WTC11 (cell line): ENCODE results near the gene HECW1.

Experiments used
- CREB1 ChIP-seq: sonication (generic); formaldehyde crosslinking; IDR thresholded peaks from 2 replicates; pipeline ENCODE4 v1.8.0; 2023; ENCODE audit warnings: mild to moderate bottlenecking, missing genetic modification reagents
- CTCF ChIP-seq: fragments of 200-600 bp; IDR thresholded peaks from 2 replicates; pipeline ENCODE4 v1.8.0; 2022; ENCODE audit warnings: antibody characterized with exemption
- E2F4 ChIP-seq: sonication (generic); formaldehyde crosslinking; IDR thresholded peaks from 2 replicates; pipeline ENCODE4 v1.8.1; 2022; ENCODE audit warnings: low read depth, mild to moderate bottlenecking, moderate library complexity, missing genetic modification reagents, borderline replicate concordance
- NFE2L1 ChIP-seq: sonication (generic); formaldehyde crosslinking; IDR thresholded peaks from 2 replicates; pipeline ENCODE4 v1.8.1; 2023; ENCODE audit warnings: missing genetic modification reagents
- SMAD3 ChIP-seq: sonication (generic); formaldehyde crosslinking; IDR thresholded peaks from 2 replicates; pipeline ENCODE4 v1.8.0; 2022; ENCODE audit warnings: missing genetic modification reagents, mild to moderate bottlenecking, borderline replicate concordance
- TP53 ChIP-seq: sonication (generic); formaldehyde crosslinking; IDR thresholded peaks from 2 replicates; pipeline ENCODE4 v1.8.1; 2023; ENCODE audit warnings: mild to moderate bottlenecking, missing genetic modification reagents
- USF2 ChIP-seq: sonication (generic); formaldehyde crosslinking; IDR thresholded peaks from 2 replicates; pipeline ENCODE4 v1.8.1; 2023; ENCODE audit warnings: mild to moderate bottlenecking, missing genetic modification reagents, moderate library complexity
- ZBTB21 ChIP-seq: sonication (generic); formaldehyde crosslinking; IDR thresholded peaks from 2 replicates; pipeline ENCODE4 v1.8.1; 2023; ENCODE audit warnings: mild to moderate bottlenecking, missing genetic modification reagents, borderline replicate concordance
- ZNF232 ChIP-seq: sonication (generic); formaldehyde crosslinking; IDR thresholded peaks from 2 replicates; pipeline ENCODE4 v1.8.0; 2022; ENCODE audit warnings: mild to moderate bottlenecking, missing genetic modification reagents
- TF ChIP-seq, protein P1 (sequence below): sonication (generic); formaldehyde crosslinking; IDR thresholded peaks from 2 replicates; pipeline ENCODE4 v1.8.0; 2022; ENCODE audit warnings: mild to moderate bottlenecking, missing genetic modification reagents
- TF ChIP-seq, protein P2 (sequence below): sonication (generic); formaldehyde crosslinking; IDR thresholded peaks from 2 replicates; pipeline ENCODE4 v1.8.1; 2022; ENCODE audit warnings: mild to moderate bottlenecking, missing genetic modification reagents, moderate library complexity, borderline replicate concordance

DNA sequence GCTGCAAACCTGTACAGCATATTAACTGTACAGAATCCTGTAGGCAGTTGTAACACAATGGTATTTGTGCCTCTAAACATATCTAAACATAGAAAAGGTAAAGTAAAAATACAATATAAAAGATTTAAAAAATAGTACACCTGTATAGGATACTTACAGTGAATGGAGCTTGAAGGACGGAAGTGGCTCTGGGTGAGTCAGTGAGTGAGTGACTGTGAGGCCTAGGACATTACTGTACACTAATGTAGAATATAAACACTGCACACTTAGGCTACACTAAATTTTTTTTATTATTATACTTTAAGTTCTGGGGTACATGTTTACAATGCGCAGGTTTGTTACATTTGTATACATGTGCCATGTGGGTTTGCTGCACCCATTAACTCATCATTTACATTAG, 373.1 kb downstream of the HECW1 start:
- TF ChIP-seq ZBTB21 (no peak), CTCF (no peak), CREB1 (CRISPR knock-in tag) (no peak), NFE2L1 (CRISPR knock-in tag) (no peak), ZNF232 (CRISPR knock-in tag) (no peak), USF2 (CRISPR knock-in tag) (no peak), TP53 (no peak), E2F4 (no peak), SMAD3 (CRISPR knock-in tag) (no peak)
- TF ChIP-seq, protein P1, sequence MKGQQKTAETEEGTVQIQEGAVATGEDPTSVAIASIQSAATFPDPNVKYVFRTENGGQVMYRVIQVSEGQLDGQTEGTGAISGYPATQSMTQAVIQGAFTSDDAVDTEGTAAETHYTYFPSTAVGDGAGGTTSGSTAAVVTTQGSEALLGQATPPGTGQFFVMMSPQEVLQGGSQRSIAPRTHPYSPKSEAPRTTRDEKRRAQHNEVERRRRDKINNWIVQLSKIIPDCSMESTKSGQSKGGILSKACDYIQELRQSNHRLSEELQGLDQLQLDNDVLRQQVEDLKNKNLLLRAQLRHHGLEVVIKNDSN (CRISPR knock-in tag): no peak
- TF ChIP-seq, protein P2, sequence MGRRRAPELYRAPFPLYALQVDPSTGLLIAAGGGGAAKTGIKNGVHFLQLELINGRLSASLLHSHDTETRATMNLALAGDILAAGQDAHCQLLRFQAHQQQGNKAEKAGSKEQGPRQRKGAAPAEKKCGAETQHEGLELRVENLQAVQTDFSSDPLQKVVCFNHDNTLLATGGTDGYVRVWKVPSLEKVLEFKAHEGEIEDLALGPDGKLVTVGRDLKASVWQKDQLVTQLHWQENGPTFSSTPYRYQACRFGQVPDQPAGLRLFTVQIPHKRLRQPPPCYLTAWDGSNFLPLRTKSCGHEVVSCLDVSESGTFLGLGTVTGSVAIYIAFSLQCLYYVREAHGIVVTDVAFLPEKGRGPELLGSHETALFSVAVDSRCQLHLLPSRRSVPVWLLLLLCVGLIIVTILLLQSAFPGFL: no peak
